ENCODE results near the gene SYNE2.

Gene SYNE2

GRCh38 chr14:64147126-64147790, 294.5 kb downstream of the SYNE2 start:
- TF ChIP-seq, protein P1, sequence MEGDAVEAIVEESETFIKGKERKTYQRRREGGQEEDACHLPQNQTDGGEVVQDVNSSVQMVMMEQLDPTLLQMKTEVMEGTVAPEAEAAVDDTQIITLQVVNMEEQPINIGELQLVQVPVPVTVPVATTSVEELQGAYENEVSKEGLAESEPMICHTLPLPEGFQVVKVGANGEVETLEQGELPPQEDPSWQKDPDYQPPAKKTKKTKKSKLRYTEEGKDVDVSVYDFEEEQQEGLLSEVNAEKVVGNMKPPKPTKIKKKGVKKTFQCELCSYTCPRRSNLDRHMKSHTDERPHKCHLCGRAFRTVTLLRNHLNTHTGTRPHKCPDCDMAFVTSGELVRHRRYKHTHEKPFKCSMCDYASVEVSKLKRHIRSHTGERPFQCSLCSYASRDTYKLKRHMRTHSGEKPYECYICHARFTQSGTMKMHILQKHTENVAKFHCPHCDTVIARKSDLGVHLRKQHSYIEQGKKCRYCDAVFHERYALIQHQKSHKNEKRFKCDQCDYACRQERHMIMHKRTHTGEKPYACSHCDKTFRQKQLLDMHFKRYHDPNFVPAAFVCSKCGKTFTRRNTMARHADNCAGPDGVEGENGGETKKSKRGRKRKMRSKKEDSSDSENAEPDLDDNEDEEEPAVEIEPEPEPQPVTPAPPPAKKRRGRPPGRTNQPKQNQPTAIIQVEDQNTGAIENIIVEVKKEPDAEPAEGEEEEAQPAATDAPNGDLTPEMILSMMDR (IDR thresholded peaks at IDR 0.05): no peak
- H3K27ac ChIP-seq: no peak overlapping the region
- DNase-seq (ENCODE audit: low spot score): no peak
- no peak overlapping the region for H3K4me3 ChIP-seq

DNA sequence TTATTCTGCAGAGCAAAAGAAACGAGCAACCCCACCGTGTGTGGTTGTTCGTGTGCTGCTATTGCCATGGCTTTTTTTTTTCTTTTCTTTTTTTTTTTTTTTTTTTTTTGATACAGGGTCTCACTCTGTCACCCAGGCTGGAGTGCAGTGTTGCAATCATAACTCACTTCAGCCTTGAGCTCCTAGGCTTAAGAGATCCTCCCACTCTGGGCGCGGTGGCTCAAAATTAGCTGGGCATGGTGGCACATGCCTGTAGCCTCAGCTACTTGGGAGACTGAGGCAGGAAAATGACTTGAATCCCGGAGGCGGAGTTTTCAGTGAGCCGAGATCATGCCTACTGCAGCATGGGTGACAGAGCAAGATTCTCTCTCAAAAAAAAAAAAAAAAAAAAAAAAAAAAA, 297.1 kb downstream of the SYNE2 start:
- Histone ChIP-seq H3K27ac (no peak overlapping the region), H3K4me3 (no peak overlapping the region)
- TF ChIP-seq, protein P1 (IDR thresholded peaks at IDR 0.05): no peak
- DNase-seq (ENCODE audit: low spot score): no peak

DNA sequence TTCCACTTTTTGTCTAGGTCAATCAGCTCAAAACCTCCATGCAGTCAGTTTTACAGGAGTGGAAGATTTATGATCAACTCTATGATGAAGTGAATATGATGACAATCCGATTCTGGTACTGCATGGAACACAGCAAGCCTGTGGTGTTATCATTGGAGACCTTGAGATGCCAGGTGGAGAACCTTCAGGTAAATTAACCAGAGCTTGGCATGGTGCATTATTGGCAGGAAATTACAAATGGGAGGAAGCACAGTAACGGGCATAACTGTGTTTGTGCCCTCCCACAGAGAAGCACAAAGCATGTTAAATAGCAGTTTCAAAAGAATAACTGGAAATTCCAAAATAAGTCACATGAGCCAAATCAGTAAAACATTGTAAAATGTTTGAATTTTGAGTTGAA, 305.8 kb downstream of the SYNE2 start:
- no peak overlapping the region for H3K27ac ChIP-seq
- TF ChIP-seq, protein P1 (IDR thresholded peaks at IDR 0.05): no peak
- DNase-seq (ENCODE audit: low spot score): no peak
- no peak overlapping the region for H3K4me3 ChIP-seq

GRCh38 chr14:64159588-64159987, 306.8 kb downstream of the SYNE2 start:
- no peak for DNase-seq (ENCODE audit: low spot score)
- no peak overlapping the region for H3K27ac ChIP-seq
- no peak overlapping the region for H3K4me3 ChIP-seq
- TF ChIP-seq, protein P1 (IDR thresholded peaks at IDR 0.05): no peak

GRCh38 chr14:64170181-64170580, 317.4 kb downstream of the SYNE2 start:
- TF ChIP-seq, protein P1 (IDR thresholded peaks at IDR 0.05): no peak

DNA sequence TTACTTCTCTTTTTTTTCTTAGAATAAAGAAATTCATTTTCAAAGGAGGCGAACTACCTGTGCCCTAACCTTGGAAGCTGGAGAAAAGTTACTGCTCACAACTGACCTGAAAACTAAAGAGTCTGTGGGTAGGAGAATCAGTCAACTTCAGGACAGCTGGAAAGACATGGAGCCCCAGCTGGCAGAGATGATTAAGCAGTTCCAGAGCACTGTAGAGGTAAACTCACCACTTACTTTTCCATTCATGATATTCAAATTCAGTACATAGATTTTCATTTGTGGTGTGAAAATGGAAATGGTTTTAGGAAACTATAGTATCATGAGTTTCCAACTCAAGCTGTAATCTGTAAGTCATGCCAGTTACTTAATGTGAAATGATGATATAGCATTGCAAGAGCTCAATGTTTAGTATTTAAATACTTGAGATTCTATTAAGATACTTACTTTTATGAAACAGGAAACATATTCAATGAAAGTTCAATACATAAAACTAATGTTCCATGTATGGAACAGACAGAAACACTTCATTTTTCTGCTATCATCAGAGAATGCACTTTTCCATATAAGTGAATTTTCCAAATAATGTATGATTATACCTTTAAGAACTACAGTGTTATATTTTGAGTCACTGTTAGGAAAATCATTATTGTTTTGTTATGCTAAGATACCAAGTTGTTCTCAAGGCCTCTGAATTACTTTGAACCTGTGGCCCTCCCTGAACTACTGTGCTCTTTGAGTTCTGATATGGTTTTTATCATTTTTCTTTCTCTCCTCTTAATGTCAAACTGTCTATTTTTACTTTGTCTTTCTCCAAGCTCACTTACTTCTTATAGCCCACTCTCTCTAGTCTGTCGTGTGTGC, 322.3 kb downstream of the SYNE2 start:
- no peak for DNase-seq (ENCODE audit: low spot score)
- TF ChIP-seq, protein P1 (IDR thresholded peaks at IDR 0.05): no peak
- Histone ChIP-seq H3K4me3 (no peak overlapping the region), H3K27ac (no peak overlapping the region)

More at GRCh38 chr14:64170181-64170580, 317.4 kb downstream of the SYNE2 start:
- Histone ChIP-seq H3K4me3 (no peak overlapping the region), H3K27ac (no peak overlapping the region)
- DNase-seq (ENCODE audit: low spot score): no peak

Data from coronary artery (tissue), 2 donors.